Activated naive CD4-positive, alpha-beta T cell treated with anti-CD3 and anti-CD28 coated beads, Interleukin-2, amount 50 U/mL, for 16 hours (primary cell): ENCODE measurements around the gene C2orf15.
A peak's percentile ranks its signal among the peaks of the same experiment; 100 is the strongest.
"Not testable (repeated sequence)": the region's sequence is repeated elsewhere in the genome, so short reads cannot be mapped to it uniquely, and the experiment has no call there.

Experiments
- DNase-seq: peaks from one replicate; pipeline ENCODE4 v3.0.0-alpha.2; 2020

The C2orf15 gene, protein sequence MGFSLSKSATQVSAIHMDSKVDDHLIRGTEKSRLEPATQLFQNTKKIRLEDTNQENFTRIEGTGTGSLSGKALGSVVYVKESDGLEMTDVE

DNA sequence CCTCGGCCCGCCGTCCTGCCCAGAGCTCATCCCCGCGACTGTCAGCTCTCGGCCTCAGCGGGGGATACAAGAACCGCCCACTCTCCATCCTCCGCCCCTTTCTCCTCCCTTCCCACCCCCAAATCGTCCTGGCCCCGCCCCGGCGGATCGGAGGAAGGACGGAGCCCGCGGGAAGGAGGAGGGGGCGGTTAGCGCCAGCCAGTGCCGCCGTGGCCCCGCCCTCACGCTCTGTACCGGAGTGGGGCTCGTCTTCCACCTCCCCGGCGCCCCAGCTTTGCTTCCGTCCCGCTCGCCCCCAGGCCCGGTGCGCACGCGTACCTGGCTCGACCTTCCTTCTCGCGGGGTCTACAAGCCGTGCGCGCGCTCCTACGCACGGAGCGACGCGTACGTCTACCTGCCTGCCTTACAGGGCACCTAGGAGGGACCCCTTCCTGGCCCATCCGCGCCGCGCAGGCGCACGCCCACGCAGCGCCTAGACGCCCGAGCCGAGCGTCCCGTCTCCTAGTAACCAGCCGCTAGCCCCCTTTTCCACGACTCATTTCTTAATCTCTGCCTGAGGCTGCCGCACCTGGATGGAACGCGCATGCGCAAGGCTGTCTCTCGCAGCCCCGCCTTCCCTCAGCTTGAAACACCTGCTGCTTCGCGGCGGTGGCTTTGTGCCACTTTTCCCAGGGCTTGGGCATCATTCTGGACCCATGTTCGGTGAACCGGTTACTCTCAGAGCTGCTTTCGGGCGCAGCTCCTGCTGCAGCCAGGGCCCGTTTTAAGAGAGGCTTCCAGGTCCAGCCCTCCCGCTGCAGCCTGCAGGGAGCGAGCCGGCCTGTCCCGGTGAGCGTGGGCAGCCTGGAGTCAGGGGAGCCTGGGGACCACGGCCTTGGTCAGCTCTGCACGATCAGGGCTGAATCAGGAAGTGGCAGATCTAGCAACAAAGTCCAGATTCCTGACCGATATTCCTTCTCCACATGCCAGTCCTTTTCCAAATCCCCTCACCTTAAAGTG, at the start of gene C2orf15:
C2orf15 (plus strand) TSS at position 598 of the 999 bp plus-strand sequence. CDS start 8,852 bp downstream, outside the sequence.
- DNase-seq: peak; percentile 98

DNA sequence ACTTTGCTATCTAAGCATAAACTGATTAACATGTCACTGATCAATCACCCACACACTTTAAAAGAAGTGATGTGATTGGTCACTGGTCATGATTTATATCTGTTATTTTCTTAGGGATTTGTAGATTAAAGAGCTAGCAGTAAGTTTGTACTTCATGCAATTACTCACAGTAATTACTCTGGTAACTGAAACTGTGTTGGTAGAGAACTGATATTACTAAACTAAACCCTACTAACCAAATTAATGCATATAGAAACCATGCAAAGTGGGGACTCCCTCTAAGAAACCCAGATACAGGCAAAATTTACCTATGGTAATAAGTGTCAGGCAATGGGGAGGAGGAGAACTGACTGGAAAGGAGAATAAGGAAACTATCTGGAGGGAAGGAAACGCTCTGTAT, 44.8 kb upstream of the C2orf15 start:
- no peak for DNase-seq

DNA sequence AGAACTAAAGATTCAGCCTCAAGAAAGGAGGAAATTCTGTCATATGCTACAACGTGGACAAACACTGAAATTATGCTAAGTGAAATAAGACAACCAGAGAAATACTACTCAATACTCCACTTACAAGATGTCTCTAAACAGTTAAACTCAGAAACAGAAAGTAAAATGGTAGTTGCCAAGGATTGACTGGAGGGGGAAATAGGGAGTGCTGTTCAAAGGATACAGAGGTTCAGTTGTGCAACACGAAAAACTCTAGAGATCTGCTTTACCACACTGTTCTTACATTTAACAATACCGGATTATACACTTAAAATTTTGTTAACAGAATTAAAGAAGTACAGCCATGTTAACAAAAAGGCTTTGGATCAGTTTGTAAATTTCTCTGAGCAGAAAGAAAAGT, 39.8 kb upstream of the C2orf15 start:
- DNase-seq: no peak

DNA sequence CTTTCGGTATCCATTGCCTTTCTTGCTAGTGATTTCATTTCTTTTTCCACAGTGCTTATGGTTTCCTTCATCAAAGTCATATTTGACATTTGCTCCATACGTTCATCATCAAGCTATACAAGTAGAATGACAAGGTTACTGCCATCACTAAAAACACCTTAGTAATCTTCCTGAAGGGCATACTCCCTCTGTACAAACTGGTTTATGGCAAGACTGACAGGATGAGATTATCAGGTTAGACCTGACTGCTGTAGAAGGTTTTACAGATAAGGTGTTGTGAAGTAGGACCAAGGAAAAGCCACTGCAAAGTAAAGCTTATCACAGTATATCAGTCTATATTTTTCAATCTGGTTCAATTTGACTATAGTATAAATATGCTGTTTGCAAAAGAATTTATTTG, 37.5 kb upstream of the C2orf15 start:
- DNase-seq: no peak

DNA sequence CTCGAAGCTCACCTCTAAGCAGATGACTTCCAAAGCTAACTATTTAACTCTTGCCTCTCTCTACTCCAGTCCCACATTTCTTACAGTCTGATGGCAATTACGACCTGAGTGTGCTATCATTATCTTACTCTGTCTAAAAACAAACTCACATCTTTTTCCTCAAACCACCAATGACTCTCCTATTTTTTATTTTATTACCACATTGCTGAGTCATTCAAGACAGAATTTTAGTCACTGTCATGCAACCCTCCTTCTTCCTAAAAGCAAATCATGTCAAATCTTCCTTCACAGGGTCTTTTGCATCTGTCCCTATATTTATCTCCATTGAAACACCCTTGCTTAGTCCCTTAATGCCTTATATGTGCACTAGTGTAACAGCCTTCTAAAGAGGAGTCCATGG, 34.6 kb upstream of the C2orf15 start:
- no peak for DNase-seq

DNA sequence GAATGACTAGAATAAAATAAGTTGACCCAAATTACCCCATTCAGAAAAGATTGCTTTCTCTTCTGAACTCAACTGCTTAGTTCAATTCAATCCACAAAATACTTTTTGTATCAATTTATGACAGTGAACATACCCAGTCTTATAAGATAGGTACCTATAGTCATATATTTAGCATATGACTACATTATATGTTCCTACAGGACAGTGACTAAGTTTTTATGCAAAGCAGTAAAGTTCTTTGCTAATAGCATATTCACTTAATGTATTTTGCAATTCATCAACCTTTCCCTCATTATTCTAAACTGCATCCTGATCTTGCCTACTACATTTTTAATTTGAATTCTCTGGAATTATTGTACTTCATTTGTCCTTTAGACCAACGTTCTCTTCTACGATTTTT, 30.3 kb upstream of the C2orf15 start:
- no peak for DNase-seq

DNA sequence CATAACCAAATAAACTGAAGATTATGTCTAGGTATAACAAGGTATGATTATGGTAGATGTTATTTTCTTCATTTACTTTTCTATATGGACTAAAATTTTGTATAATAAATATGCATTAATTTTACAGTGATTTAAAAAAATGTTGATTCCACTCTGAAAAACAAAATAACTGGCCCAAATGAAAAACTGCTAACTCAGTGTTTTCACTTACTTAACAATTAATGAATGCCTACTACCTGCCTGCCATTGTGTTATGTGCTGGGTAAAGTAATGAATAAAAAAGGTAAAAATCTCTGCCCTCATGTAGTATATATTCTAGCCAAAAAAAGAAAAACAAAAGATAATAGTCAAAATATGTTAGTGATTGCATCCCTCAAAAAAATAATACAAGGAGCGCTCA, 29.6 kb upstream of the C2orf15 start:
- DNase-seq: no peak

DNA sequence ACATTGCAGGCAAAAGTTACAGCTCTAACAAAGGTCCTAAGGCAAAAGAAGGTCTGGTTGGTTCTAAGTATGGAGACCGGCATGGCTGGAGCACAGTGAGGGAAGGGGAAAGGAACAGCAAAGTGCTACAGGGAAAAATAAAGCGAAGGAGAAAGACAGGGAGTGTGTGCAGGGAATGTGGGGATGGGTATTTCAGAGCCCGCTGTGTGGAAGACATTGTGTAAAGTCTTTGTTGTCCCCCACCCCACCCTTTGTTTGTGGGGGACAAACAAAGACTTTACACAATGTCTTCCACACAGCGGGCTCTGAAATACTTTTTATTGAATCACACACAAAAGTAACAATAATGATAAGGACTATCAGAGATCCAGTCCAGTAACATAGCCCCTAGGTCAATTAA, 28.9 kb upstream of the C2orf15 start:
- DNase-seq: no peak

DNA sequence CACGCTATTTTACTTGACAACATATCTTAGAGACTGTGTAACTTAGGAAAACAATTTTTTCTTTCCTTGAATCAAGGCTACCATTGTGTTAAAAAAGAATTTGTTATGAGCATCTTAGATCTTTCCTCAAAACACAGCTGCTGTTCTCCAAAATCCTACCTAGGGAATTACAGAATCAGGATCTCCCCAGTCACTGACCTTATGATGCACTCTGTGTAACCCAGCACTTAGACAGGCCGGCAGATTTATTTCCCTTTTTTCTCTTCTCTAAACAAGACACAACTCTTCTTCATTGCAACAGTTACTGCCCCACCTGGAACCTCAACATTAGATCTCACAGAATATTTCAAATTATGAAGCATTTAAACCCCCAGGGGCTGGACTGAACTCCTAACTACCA, 13.5 kb upstream of the C2orf15 start:
- DNase-seq: no peak

DNA sequence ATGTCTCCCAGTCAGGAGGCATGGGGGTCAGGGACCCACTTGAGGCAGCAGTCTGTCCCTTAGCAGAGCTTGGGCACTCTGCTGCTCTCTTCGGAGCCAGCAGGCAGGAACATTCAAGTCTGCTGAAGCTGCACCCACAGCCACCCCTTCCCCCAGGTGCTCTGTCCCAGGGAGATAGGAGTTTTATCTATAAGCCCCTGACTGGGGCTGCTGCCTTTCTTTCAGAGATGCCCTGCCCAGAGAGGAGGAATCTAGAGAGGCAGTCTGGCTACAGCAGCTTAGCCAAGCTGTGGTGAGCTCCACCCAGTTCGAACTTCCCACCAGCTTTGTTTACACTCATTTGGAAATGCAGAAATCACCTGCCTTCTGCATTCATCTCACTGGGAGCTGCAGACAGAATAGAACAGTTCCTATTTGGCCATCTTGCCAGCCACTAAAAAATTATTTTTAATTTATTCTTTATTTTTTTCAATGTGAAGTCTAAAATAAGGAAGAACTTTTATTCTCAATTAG, 6.4 kb upstream of the C2orf15 start:
- not testable (repeated sequence) for DNase-seq

DNA sequence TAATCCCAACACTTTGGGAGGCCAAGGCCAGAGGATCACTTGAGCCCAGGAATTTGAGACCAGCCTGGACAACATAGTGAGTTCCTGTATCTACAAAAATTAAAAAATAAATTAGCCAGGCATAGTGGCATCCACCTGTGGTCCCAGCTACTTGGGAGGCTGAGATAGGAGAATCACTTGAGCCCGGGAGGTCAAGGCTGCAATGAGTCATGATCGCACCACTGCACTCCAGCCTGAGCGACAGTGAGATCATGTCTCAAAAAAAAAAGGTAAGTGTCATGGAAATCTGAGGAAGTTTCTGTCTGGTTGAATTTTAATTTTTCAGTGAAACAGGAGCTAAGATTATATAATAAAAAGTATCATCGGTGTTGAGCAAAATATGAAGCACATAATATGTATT, 2.5 kb upstream of the C2orf15 start:
- no peak for DNase-seq

DNA sequence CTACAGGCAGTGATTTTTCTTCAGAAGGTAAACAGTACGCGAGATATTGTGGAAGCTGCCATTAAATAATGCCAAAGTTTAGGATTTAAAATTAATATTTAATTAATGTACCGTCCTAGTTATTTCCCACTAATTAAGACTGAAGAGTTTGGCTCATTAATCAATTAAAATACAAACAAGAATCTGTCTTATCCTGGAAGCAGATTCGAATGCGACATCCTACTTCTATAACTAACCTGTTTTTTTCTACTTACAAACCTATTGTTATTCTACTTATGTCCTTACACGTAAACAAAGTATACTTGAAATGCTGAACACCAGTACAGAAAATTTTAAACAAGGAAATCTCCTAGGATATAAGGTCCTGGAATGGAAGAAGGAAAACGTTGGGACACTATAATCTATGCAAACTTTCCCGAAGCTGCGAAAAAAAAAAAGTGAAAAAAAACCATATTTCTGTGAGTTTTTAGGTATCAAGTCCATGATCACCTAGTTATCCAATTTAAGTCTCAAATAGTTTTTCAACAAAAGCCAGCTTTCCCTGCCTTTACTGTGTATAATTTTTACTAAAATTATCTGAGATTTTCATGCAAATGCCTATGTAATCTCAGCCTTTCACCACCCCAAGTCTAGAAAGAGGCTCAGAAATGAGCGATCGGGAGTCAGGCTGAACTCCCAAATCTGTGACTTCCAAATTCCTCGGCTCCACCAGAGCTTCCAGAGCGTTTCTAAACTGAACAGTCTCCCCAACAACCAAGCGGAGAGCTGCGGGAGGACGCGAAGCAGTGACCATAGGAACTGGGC, 1.2 kb upstream of the C2orf15 start:
- DNase-seq: no peak

DNA sequence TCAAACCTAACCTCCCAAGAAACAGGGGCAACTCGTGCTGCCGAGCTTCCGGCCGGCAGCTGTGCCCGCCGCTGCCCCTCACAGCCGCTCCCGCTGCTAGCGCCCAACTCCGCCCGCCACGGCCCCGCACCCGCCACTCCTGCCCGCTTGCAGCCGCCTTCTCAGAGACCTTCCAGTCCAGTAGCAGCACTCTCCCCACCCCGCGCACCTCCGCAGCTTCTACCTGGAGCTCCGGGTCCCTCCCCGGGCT, 722 bp upstream of the C2orf15 start:
- DNase-seq: no peak

DNA sequence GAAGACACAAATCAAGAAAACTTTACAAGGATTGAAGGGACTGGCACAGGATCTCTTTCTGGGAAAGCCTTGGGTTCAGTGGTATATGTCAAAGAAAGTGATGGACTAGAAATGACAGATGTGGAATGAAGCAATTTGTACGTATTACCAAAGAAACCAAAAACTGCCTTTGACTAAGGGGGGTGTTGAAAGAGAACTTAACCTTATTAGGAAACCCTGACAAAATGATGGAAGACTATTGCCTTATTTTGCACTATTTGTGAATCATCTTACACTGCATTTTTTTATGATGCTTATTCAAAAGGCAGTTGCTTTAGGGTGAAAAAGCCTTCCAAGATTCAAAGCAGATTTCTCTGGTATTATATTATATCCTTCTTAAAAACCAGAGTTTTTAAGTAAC, 9.2 kb downstream of the C2orf15 start:
- no peak for DNase-seq

DNA sequence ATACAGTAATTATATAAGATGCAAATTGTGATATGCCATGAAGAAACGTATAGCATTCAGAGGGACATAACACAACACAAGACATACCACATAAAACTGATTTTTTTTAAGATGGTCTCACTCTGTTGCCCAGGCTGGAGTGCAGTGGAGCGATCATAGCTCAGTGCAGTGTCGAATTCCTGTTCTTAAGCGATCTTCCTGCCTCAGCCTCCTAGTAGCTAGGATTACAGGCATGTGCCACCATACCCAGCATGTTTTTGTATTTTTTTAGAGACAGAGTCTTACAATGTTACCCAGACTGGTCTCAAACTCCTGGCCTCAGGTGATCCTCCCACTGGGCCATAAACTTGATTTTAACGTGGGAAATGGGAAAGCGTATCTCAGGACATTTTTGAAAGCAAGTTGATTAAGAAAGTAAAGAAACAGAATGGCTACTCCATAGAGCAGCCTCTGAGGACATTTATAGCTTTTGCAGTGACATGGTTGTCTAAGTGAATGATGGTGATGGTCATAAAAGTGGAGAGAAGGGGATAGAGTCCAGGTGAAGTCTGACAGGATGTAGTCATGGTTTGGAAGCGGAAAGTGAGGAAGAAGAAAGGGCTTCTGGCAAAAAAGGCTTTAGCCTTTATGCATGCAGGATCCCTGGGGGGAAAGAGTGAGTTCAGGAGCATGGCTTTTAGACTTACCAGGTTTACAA, 10.8 kb downstream of the C2orf15 start:
- no peak for DNase-seq

DNA sequence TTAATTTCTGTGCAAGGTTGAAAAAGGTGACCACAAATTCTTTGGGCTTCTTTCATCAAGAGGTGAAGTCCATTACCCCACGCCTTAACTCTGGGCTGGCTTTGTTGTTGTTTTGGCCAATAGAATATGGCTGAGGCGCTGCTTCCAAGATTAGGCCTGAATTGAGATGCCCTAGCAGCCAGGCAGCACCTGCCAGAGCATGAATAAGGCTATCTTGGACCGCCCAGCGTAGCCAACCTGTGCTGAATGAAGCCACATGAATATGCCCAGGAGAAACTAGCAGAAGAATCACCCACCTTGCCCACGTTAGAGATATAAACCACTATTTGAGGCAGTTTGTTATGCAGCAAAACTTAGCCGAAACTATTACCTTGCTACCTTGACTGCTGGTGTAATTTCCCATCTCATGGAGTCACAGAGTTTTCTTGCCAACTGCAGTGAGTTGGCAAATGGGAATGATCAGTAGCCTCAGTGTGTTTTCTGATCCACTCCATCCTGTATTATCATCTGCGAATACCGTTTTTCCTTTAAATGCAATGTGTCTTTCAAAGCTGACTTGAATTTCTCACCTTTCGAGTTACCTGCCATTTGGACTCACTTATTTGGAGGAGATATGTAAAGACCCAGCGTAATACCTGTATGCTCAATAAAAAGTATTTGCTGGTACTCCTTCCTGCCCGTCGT, 12.6 kb downstream of the C2orf15 start:
- no peak for DNase-seq

DNA sequence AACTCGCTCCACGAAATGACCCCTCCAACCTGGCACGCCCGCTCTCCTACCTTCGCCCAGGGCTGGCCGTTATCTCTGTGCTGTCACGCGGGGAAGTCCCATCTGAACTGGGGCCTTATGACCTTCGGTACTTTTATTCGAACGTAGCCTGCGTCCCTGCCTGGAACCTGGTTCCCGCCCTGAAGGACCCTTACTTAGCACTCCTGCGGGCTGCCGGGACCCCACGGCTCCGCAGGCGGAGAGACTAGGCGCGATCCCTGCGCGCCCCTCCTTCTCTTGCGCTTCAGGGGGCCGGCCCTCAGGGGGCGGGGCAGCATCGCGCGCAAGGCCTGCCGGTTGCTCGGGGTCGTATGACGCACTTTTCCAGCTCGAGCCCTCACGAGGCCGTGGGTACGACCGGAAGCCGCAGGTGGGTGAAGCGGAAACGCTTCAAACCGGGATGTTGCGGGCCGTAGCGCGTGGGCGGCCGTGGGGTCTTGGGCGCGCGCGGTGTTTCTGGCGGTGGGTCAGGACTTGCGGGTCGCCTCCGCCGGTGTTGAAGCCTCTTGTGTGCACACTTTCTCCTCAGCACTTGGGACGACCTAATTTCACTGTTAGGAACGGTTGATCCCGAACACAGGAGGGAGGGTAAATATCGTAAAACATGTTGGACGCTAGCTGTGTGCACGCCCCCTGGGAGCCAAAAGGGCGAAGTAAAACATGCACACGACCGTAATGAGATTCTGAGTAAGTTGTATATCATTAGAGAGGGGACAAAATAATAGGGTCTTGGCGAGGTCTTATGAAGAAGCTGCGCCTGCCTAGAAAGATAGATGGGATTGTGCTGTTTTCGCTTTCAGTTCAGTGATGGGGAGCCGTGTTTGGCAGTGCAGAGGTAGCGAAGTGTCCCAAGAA, 13.4 kb downstream of the C2orf15 start, which contains the start of the genes LIPT1 and TSGA10:
LIPT1 (plus strand) TSS at position 325 of the 894 bp plus-strand sequence. CDS start 6,991 bp downstream, outside the sequence.
TSGA10 (minus strand) TSS at position 300 of the 894 bp plus-strand sequence. CDS start 45,503 bp downstream, outside the sequence.
- DNase-seq: peak; percentile 93

DNA sequence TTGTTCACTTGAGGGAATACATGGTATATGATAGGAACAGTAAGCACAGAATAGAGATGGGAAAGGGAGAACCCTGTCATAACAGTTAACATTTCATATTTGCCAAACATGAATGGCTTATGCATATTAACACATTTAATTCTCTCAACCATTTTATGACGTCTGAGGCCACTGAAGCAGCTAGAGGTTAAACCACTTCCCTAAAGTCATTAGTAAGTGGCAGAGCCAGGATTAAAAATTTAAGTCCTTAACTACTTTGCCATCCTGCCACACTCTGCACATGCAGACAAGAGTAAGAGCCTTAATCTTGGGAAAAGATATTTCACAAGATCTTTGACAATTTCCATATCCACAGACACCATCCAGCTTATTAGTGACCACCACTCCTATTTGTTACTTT, 15.4 kb downstream of the C2orf15 start:
- no peak for DNase-seq

DNA sequence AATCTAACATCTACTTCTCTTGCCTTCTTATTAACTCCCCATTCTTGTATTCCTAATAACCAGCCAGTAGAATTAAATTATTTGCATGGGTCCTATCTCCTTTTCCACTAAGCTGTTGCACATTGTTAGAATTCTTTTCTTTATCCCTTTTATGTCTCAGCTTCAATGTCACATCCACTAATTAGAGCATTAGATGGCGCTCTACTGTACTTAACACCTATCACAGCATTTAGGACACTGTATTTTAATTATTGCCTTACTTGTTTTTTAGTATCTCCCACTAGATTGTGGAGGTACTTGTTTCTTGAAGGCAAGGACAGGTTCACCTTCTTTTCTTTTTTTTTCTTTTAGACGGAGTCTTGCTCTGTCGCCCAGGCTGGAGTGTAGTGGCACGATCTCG, 17.1 kb downstream of the C2orf15 start:
- no peak for DNase-seq

DNA sequence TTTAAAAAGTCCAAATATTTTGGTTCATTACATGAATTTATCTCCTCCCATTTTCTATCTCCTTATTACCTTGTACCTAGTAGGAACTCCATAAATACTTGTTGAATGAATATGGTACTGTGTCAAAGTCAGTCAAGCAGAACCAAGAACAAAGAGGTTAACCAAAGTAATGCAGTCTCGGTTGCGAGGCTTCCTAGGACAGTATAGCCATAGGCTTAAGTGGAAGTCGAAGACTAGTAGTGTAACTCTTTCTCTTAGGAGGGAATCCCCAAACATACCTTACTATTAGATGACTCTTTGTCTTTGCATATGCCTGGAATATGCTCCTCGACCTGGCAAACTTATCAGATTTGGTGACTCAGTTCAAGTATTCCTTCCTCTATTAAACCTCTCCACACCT, 18.1 kb downstream of the C2orf15 start:
- DNase-seq: no peak

DNA sequence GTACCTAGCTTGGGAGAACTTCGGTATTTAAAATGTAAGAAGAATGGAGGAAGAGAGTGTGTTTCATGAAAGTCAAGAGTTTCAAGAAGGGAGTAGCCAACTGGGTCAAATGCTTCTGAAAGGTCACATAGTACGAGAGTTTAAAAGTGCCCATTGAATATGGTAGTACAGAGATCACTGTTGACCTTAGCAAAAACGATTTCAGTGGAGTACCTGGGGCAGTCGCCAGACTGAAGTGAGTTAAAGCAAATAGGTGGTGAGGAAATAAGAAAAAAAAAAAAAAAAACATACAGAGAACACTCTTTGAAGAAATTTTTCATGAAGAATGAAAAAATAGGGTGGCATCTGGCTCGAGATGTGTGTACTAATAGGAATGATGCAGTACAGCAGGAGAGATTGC, 24.7 kb downstream of the C2orf15 start:
- no peak for DNase-seq
